Activated T-cell treated with anti-CD3 and anti-CD28 coated beads for 4 hours (primary cell): ENCODE results near the gene GNB3.

Experiments
- DNase-seq: peaks from one replicate; pipeline ENCODE4 v3.0.0-alpha.2; 2020

Gene GNB3

GRCh38 chr12:6839482-6840201 lies 1.1 kb upstream of the GNB3 start:
- DNase-seq: no peak

GRCh38 chr12:6840330-6840729 lies 395 bp upstream of the GNB3 start:
- DNase-seq: no peak

GRCh38 chr12:6842075-6842474 lies 1.4 kb downstream of the GNB3 start:
- no peak for DNase-seq

- no peak for DNase-seq
These were observed 2.6 kb downstream of the GNB3 start for GRCh38 chr12:6843118-6843902.

- no peak for DNase-seq
These were observed 4.7 kb downstream of the GNB3 start for GRCh38 chr12:6845395-6845794.

- DNase-seq: no peak
These were observed 5.7 kb downstream of the GNB3 start for GRCh38 chr12:6846316-6846869.

GRCh38 chr12:6847676-6848075 lies 7.0 kb downstream of the GNB3 start:
- DNase-seq: no peak

- no peak for DNase-seq
These were observed 8.7 kb downstream of the GNB3 start for GRCh38 chr12:6849427-6849826.

- no peak for DNase-seq
These were observed 9.3 kb downstream of the GNB3 start for GRCh38 chr12:6849976-6850560.

- DNase-seq: no peak
These were observed 10.0 kb downstream of the GNB3 start for GRCh38 chr12:6850796-6851152.

GRCh38 chr12:6851153-6851920 lies 10.6 kb downstream of the GNB3 start, which contains the start of gene CDCA3:
TSS of gene CDCA3 (minus strand) at chr12:6851286. CDS start at chr12:6850952, 334 bp downstream.
- DNase-seq: peak; percentile 89

- DNase-seq: peak; percentile 94
These were observed 11.4 kb downstream of the GNB3 start, which contains the start of gene USP5 for GRCh38 chr12:6851921-6852650. TSS of gene USP5 (plus strand) at chr12:6852150. CDS start at chr12:6852180, 30 bp downstream.

- peak; percentile 39 for DNase-seq
These were observed 12.1 kb downstream of the GNB3 start for GRCh38 chr12:6852651-6853354.

- no peak for DNase-seq
These were observed 12.9 kb downstream of the GNB3 start for GRCh38 chr12:6853626-6854025.

- DNase-seq: no peak
These were observed 13.3 kb downstream of the GNB3 start for GRCh38 chr12:6854036-6854435.

- no peak for DNase-seq
These were observed 14.6 kb downstream of the GNB3 start for GRCh38 chr12:6855322-6855721.

GRCh38 chr12:6858799-6859198 lies 18.1 kb downstream of the GNB3 start:
- DNase-seq: no peak

- no peak for DNase-seq
These were observed 19.4 kb downstream of the GNB3 start for GRCh38 chr12:6860116-6860515.

- no peak for DNase-seq
These were observed 20.2 kb downstream of the GNB3 start for GRCh38 chr12:6860942-6861341.

- DNase-seq: no peak
These were observed 20.7 kb downstream of the GNB3 start for GRCh38 chr12:6861391-6861790.

- DNase-seq: no peak
These were observed 22.3 kb downstream of the GNB3 start for GRCh38 chr12:6863033-6863432.
